ENCODE data around the gene KCNIP4.

KCNIP4 gene

GRCh38 chr4:21752616-21753015 is 196.0 kb downstream of the KCNIP4 start:
- no peak for DNase-seq

- no peak for DNase-seq
These were observed 198.6 kb downstream of the KCNIP4 start for GRCh38 chr4:21749924-21750323.

- DNase-seq, result no peak
These were observed 199.2 kb downstream of the KCNIP4 start for GRCh38 chr4:21749412-21749811.

GRCh38 chr4:21744046-21744445 is 204.5 kb downstream of the KCNIP4 start:
- DNase-seq, result no peak

GRCh38 chr4:21742326-21742725 is 206.2 kb downstream of the KCNIP4 start:
- no peak for DNase-seq

- no peak for DNase-seq
These were observed 209.8 kb downstream of the KCNIP4 start for GRCh38 chr4:21738821-21739220.

GRCh38 chr4:21735866-21736265 is 212.7 kb downstream of the KCNIP4 start:
- no peak for DNase-seq

- no peak for DNase-seq
These were observed 214.5 kb downstream of the KCNIP4 start for GRCh38 chr4:21733894-21734630.

- DNase-seq, result no peak
These were observed 220.3 kb downstream of the KCNIP4 start for GRCh38 chr4:21728304-21728703.

- DNase-seq, result peak; percentile 10
These were observed 222.2 kb downstream of the KCNIP4 start for GRCh38 chr4:21726255-21726815.

GRCh38 chr4:21722157-21722839 is 226.3 kb downstream of the KCNIP4 start:
- DNase-seq, result no peak

- DNase-seq, result no peak
These were observed 232.0 kb downstream of the KCNIP4 start for GRCh38 chr4:21716531-21716930.

- no peak for DNase-seq
These were observed 238.3 kb downstream of the KCNIP4 start for GRCh38 chr4:21710179-21710835.

GRCh38 chr4:21709761-21710160 is 238.8 kb downstream of the KCNIP4 start:
- no peak for DNase-seq

GRCh38 chr4:21709031-21709430 is 239.5 kb downstream of the KCNIP4 start:
- DNase-seq, result no peak

GRCh38 chr4:21699446-21699845 is 249.1 kb downstream of the KCNIP4 start:
- DNase-seq, result no peak

GRCh38 chr4:21697583-21697982 is 251.0 kb downstream of the KCNIP4 start:
- DNase-seq, result peak; percentile 42

GRCh38 chr4:21695141-21695540 is 253.4 kb downstream of the KCNIP4 start:
- DNase-seq, result no peak

GRCh38 chr4:21692241-21692640 is 256.3 kb downstream of the KCNIP4 start:
- DNase-seq, result no peak

- no peak for DNase-seq
These were observed 259.8 kb downstream of the KCNIP4 start for GRCh38 chr4:21688596-21689265.

GRCh38 chr4:21685911-21686310 is 262.7 kb downstream of the KCNIP4 start:
- DNase-seq, result no peak

GRCh38 chr4:21680326-21680898 is 268.2 kb downstream of the KCNIP4 start:
- no peak for DNase-seq

- DNase-seq, result no peak
These were observed 269.9 kb downstream of the KCNIP4 start for GRCh38 chr4:21678711-21679110.

All from NCI-H146 (cell line).